Omental fat pad (tissue), 4 donors: ENCODE results near the gene THOC2. TPM values are rescaled to one million over a fixed set of nuclear protein-coding genes. Genes with fewer than 3 reads are reported as not detected.

Source experiments
- ATAC-seq: fragments of 150-250 bp; one replicate; pipeline ENCODE4 v1.9.1; 2016; ENCODE audit warnings: mild to moderate bottlenecking, moderate library complexity; ENCODE audit not compliant: low FRiP score
- DNase-seq: peaks from one replicate; pipeline ENCODE4 v3.0.0-alpha.2; 2019; ENCODE audit warnings: low spot score
- total RNA-seq, 4 donors: library from RNA; depleted of rRNA; stranded (reverse); fragments of >200 nt; gene quantifications; one replicate each; pipeline ENCODE4 v1.1.0, GENCODE V29; 2016
- TF ChIP-seq, protein P1 (sequence below), 3 donors: fragments of 450-650 bp; IDR thresholded peaks; one replicate each; pipeline ENCODE4 v1.5.1; 2016 to 2017; ENCODE audit warnings: antibody characterized with exemption in 3 of 3, mild to moderate bottlenecking in 3 of 3, moderate library complexity in 2 of 3

The THOC2 gene
- total RNA-seq, 4 donors from 2014 or later, result 64.0 to 111 (median 77.7) TPM

DNA sequence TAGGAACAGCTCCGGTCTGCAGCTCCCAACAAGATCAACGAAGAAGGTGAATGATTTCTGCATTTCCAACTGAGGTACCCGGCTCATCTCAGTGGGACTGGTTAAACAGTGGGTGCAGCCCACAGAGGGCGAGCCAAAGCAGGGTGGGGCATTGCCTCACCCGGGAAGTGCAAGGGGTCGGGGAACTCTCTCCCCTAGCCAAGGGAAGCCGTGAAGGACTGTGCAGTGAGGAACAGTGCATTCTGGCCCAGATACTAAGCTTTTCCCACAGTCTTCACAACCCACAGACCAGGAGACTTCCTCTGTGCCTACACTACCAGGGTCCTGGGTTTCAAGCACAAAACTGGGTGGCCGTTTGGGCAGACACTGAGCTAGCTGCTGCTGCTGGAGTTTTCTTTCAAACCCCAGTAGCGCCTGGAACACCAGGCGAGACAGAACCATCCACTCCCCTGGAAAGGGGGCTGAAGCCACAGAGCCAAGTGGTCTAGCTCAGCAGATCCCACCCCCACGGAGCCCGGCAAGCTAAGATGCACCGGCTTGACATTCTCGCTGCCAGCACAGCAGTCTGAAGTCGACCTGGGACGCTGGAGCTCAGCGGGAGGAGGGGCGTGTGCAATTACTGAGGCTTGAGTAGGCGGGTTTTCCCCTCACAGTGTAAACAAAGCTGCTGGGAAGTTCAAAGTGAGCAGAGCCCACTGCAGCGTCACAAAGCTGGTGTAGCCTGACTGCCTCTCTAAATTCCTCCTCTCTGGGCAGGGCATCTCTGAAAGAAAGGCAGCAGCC lies 84.6 kb downstream of the THOC2 start:
- TF ChIP-seq, protein P1, sequence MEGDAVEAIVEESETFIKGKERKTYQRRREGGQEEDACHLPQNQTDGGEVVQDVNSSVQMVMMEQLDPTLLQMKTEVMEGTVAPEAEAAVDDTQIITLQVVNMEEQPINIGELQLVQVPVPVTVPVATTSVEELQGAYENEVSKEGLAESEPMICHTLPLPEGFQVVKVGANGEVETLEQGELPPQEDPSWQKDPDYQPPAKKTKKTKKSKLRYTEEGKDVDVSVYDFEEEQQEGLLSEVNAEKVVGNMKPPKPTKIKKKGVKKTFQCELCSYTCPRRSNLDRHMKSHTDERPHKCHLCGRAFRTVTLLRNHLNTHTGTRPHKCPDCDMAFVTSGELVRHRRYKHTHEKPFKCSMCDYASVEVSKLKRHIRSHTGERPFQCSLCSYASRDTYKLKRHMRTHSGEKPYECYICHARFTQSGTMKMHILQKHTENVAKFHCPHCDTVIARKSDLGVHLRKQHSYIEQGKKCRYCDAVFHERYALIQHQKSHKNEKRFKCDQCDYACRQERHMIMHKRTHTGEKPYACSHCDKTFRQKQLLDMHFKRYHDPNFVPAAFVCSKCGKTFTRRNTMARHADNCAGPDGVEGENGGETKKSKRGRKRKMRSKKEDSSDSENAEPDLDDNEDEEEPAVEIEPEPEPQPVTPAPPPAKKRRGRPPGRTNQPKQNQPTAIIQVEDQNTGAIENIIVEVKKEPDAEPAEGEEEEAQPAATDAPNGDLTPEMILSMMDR (IDR thresholded peaks at IDR 0.05), result no peak
- DNase-seq (no peak), ATAC-seq (no peak)

DNA sequence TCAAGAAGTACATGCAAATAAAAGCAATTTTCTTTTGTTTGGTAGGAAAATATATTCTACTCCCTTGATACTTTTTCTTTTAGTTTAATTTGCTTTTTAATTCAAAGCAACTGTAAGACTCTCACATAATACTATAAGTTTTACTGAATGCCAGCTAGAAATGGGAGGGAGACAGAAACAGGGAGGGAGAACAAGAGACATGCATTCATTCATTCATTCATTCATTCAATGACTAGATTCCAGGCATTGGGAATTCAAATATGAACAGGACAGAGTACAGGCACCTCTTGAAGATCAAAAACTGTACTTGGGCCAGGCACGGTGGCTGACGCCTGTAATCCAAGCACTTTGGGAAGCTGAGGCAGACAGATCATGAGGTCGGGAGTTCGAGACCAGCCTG lies 85.6 kb downstream of the THOC2 start:
- DNase-seq (no peak), ATAC-seq (no peak)
- TF ChIP-seq, protein P1 (IDR thresholded peaks at IDR 0.05), result no peak

DNA sequence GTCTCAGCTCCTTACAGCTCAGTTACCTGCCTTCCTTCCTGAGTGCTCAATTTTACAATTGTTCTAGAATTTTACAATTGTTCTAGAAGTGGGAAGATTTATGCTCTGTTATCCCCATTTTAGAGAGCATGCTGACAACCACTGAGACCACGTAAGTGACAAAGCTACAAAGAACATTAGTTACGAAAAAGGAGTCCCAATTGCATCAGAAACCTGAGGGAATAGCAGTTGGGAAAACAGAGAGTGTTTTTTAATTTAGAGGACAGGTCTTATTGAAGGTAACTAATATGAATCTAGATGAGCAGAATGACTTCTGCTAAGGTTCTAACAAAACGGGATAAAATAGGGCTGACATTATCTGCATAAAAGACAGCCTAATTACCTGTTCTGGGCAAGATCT lies 103.3 kb downstream of the THOC2 start:
- TF ChIP-seq, protein P1 (IDR thresholded peaks at IDR 0.05), result no peak
- ATAC-seq (no peak), DNase-seq (no peak)

DNA sequence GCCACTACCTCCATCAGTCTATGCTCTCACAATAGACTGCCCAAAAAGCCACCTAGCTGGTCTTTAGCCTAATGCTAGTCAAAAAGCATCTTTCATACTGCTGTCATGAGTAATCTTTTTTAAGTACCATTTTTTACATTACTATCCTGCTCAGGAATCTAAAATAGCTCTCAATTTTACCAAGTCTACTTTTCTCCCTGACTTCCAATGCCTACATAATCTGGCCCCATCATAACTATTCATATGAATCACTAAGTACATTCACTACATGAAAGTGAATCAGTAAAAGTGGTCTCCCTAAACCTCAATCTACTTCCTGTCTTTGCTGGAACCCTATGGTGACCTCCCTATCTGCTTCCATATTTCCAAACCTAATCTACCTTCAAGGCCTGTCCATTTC lies 105.9 kb downstream of the THOC2 start:
- ATAC-seq, result no peak
- TF ChIP-seq, protein P1 (IDR thresholded peaks at IDR 0.05), result no peak

DNA sequence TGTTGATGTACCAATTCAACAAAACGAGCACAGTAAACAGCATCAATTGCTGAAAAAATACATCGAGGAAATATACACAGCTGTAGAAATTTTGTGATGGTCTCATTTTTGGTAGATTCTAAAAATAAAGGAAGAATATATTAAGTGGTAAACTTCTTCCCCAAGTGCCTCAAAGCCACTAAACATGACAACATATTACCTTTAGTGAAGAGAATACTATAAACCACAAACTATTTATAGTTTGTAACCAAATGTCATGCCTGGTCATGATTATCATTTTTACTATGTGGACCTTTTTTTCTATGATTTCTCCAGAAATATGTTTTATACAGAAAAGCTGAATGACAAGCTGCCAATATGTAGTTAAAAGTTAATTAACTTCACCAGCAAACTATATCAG lies 106.9 kb downstream of the THOC2 start:
- TF ChIP-seq, protein P1 (IDR thresholded peaks at IDR 0.05), result no peak
- DNase-seq, result no peak

More for the DNA sequence above, 105.9 kb downstream of the THOC2 start:
- DNase-seq, result no peak

DNA sequence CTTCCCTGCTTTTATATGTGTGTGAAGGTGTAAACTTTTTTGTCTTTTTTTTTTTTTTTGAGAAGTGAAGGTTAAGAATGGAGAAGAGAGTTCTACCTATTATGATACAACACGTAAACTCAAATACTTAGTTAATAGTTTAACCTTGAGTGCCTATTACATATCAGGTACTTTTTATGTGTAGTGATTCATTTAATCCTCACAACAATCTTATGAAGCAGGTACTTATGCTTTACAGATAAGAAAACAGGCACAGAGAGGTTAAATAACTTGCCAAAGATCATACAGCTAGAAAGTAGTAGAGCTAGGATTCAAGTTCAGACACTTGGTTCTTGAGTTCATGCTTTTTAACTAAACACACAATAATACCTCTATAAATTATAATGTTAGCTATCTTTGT lies 107.4 kb downstream of the THOC2 start:
- ATAC-seq (no peak), DNase-seq (no peak)
- TF ChIP-seq, protein P1 (IDR thresholded peaks at IDR 0.05), result no peak

More for the DNA sequence above, 106.9 kb downstream of the THOC2 start:
- ATAC-seq, result no peak

DNA sequence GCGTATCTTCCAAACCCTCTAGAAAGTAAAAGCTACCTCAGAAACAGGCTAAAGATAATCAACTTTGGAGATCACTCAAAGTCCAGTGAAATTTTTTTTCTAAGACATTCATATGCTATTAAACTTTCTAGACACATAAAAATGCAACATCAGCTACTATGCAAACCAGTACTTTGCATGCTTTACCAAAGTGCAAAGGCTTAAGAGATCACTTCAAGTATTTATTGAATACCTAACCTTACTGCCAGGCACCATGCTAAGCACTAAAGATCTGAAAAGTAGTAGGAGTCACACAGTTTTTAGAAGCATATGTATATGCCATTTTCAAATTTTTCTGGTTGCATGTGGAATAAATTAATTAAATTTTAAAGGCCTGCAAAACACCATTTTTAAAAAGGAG lies 115.8 kb downstream of the THOC2 start:
- DNase-seq, result no peak
- ATAC-seq, result no peak
- TF ChIP-seq, protein P1 (IDR thresholded peaks at IDR 0.05), result no peak
